H9 (cell line): ENCODE measurements around the gene CXCL3. TPM values are rescaled to one million over a fixed set of nuclear protein-coding genes. Genes with fewer than 3 reads are reported as not detected.

Source experiments
- DNase-seq: peaks from one replicate; pipeline ENCODE4 v3.0.0-alpha.2; 2017
- H2AFZ ChIP-seq: one replicate; pipeline ENCODE4 v1.6.1; 2013; ENCODE audit warnings: mild to moderate bottlenecking, low read length, control low read depth, moderate library complexity
- H2AK5ac ChIP-seq: 2 replicates; pipeline ENCODE4 v1.6.1; 2013; ENCODE audit warnings: low read length, control low read depth, mixed read lengths; ENCODE audit not compliant: insufficient read length
- H2BK120ac ChIP-seq: one replicate; pipeline ENCODE4 v1.6.1; 2013; ENCODE audit warnings: low read depth, mild to moderate bottlenecking, low read length, control low read depth, inconsistent platforms; ENCODE audit not compliant: poor library complexity, severe bottlenecking
- H2BK12ac ChIP-seq: 2 replicates; pipeline ENCODE4 v1.6.1; 2013; ENCODE audit warnings: low read length, control low read depth, mixed read lengths, low read depth; ENCODE audit not compliant: insufficient read length
- H2BK15ac ChIP-seq: 2 replicates; pipeline ENCODE4 v1.6.1; 2013; ENCODE audit warnings: low read depth, low read length, control low read depth
- H2BK20ac ChIP-seq: one replicate; pipeline ENCODE4 v1.6.1; 2013; ENCODE audit warnings: low read depth, mild to moderate bottlenecking, low read length, control low read depth, inconsistent platforms; ENCODE audit not compliant: poor library complexity, severe bottlenecking
- H2BK5ac ChIP-seq: 2 replicates; pipeline ENCODE4 v1.6.1; 2013; ENCODE audit warnings: low read length, control low read depth, mixed read lengths; ENCODE audit not compliant: insufficient read length
- H3K14ac ChIP-seq: 2 replicates; pipeline ENCODE4 v1.6.1; 2013; ENCODE audit warnings: low read length, control low read depth; ENCODE audit not compliant: insufficient read depth
- H3K18ac ChIP-seq: 2 replicates; pipeline ENCODE4 v1.6.1; 2013; ENCODE audit warnings: low read depth, mild to moderate bottlenecking, mixed read lengths, low read length, control low read depth; ENCODE audit not compliant: insufficient read length
- H3K23ac ChIP-seq: 2 replicates; pipeline ENCODE4 v1.6.1; 2013; ENCODE audit warnings: low read length, control low read depth, mixed read lengths, low read depth; ENCODE audit not compliant: insufficient read length
- H3K23me2 ChIP-seq: 2 replicates; pipeline ENCODE4 v1.6.1; 2013; ENCODE audit warnings: low read depth, mild to moderate bottlenecking, mixed read lengths, low read length, control low read depth; ENCODE audit not compliant: insufficient read length, poor library complexity, severe bottlenecking
- H3K27ac ChIP-seq: 2 replicates; pipeline ENCODE4 v1.5.1; 2013; ENCODE audit warnings: low read length, control low read depth, mixed read lengths, low read depth; ENCODE audit not compliant: insufficient read length
- H3K27me3 ChIP-seq: 2 replicates; pipeline ENCODE4 v1.6.1; 2013; ENCODE audit warnings: low read length, control low read depth, inconsistent platforms; ENCODE audit not compliant: insufficient read depth
- H3K4ac ChIP-seq: 2 replicates; pipeline ENCODE4 v1.6.1; 2013; ENCODE audit warnings: low read depth, mild to moderate bottlenecking, control low read depth, inconsistent platforms, low read length, moderate library complexity
- H3K4me1 ChIP-seq: 2 replicates; pipeline ENCODE4 v1.6.1; 2013; ENCODE audit warnings: low read length, control low read depth, inconsistent platforms; ENCODE audit not compliant: insufficient read depth
- H3K4me2 ChIP-seq: 2 replicates; pipeline ENCODE4 v1.6.1; 2013; ENCODE audit warnings: low read length, control low read depth, mixed read lengths; ENCODE audit not compliant: insufficient read length, insufficient read depth
- H3K56ac ChIP-seq: 2 replicates; pipeline ENCODE4 v1.6.1; 2013; ENCODE audit warnings: low read depth, mild to moderate bottlenecking, mixed read lengths, low read length, control low read depth; ENCODE audit not compliant: insufficient read length
- H3K79me1 ChIP-seq: 2 replicates; pipeline ENCODE4 v1.6.1; 2013; ENCODE audit warnings: low read depth, mild to moderate bottlenecking, moderate library complexity, low read length, control low read depth, inconsistent platforms; ENCODE audit not compliant: insufficient read depth, poor library complexity, severe bottlenecking
- H3K79me2 ChIP-seq: 2 replicates; pipeline ENCODE4 v1.6.1; 2013; ENCODE audit warnings: low read length, control low read depth, inconsistent platforms; ENCODE audit not compliant: insufficient read depth
- H3K9ac ChIP-seq: 2 replicates; pipeline ENCODE4 v1.6.1; 2013; ENCODE audit warnings: low read length, control low read depth, mixed read lengths; ENCODE audit not compliant: insufficient read length; ENCODE audit errors: extremely low read depth
- H3K9me3 ChIP-seq: one replicate; pipeline ENCODE4 v1.6.1; 2013; ENCODE audit warnings: low read depth, low read length, inconsistent platforms; ENCODE audit not compliant: control insufficient read depth
- H3T11ph ChIP-seq: one replicate; pipeline ENCODE4 v1.6.1; 2013; ENCODE audit warnings: mild to moderate bottlenecking, low read length, control low read depth, inconsistent platforms
- H4K20me1 ChIP-seq: one replicate; pipeline ENCODE4 v1.6.1; 2013; ENCODE audit not compliant: control insufficient read depth, insufficient read length, insufficient read depth
- H4K5ac ChIP-seq: 2 replicates; pipeline ENCODE4 v1.6.1; 2013; ENCODE audit warnings: low read depth, mild to moderate bottlenecking, mixed read lengths, low read length, control low read depth; ENCODE audit not compliant: insufficient read length
- H4K8ac ChIP-seq: replicated peaks from 2 replicates; pipeline ENCODE4 v1.6.1; 2013; ENCODE audit warnings: low read length, control low read depth, mixed read lengths, low read depth; ENCODE audit not compliant: insufficient read length
- H4K91ac ChIP-seq: 2 replicates; pipeline ENCODE4 v1.6.1; 2013; ENCODE audit warnings: low read depth, mild to moderate bottlenecking, moderate library complexity, mixed read lengths, low read length, control low read depth; ENCODE audit not compliant: insufficient read length
- H3K27ac Mint-ChIP-seq, 3 experiments: 2 replicates in 2 of 3; 3 replicates in 1 of 3; pipeline ENCODE4 v1.8.0; 2020 to 2021; ENCODE audit warnings: mixed read lengths in 3 of 3, mild to moderate bottlenecking in 1 of 3, moderate library complexity in 1 of 3
- H3K27me3 Mint-ChIP-seq: 2 replicates; pipeline ENCODE4 v1.8.0; 2021; ENCODE audit warnings: low read depth, mild to moderate bottlenecking, moderate library complexity, mixed read lengths
- H3K36me3 Mint-ChIP-seq, 3 experiments: 2 replicates in 2 of 3; 3 replicates in 1 of 3; pipeline ENCODE4 v1.8.0; 2020 to 2021; ENCODE audit warnings: low read depth in 3 of 3, mixed read lengths in 3 of 3; ENCODE audit not compliant: insufficient read depth in 1 of 3
- H3K4me1 Mint-ChIP-seq, 2 experiments: 2 replicates each; pipeline ENCODE4 v1.8.0; 2020; ENCODE audit warnings: mixed read lengths in 2 of 2
- H3K4me3 Mint-ChIP-seq, 2 experiments: 2 replicates in 1 of 2; 3 replicates in 1 of 2; pipeline ENCODE4 v1.8.0; 2020 to 2021; ENCODE audit warnings: mild to moderate bottlenecking in 2 of 2, mixed read lengths in 2 of 2, moderate library complexity in 1 of 2
- H3K9me3 Mint-ChIP-seq, 2 experiments: 2 replicates in 1 of 2; 3 replicates in 1 of 2; pipeline ENCODE4 v1.8.0; 2020; ENCODE audit warnings: mild to moderate bottlenecking in 2 of 2, mixed read lengths in 2 of 2, moderate library complexity in 1 of 2
- CTCF ChIP-seq: fragments of 200-600 bp; sonication (generic); conservative IDR thresholded peaks from 3 replicates; pipeline ENCODE4 v1.8.0; 2021; ENCODE audit warnings: antibody characterized with exemption, mild to moderate bottlenecking
- WGBS: extraction: QIAGEN DNeasy Blood & Tissue Kit; methylation state at CpG from one replicate; pipeline ENCODE4 v1.1.7; 2013; ENCODE audit warnings: missing lambda C conversion rate, low lambda C conversion rate, mixed read lengths; ENCODE audit not compliant: insufficient read length; ENCODE audit errors: extremely low coverage; 5-methylcytosine and 5-hydroxymethylcytosine counted together
- total RNA-seq: library from RNA; stranded (reverse); gene quantifications from 2 replicates; pipeline ENCODE4 v1.2.1, GENCODE V29; 2021

The CXCL3 gene
- total RNA-seq, 1 experiment from 2014 or later: 3.7 TPM

DNA sequence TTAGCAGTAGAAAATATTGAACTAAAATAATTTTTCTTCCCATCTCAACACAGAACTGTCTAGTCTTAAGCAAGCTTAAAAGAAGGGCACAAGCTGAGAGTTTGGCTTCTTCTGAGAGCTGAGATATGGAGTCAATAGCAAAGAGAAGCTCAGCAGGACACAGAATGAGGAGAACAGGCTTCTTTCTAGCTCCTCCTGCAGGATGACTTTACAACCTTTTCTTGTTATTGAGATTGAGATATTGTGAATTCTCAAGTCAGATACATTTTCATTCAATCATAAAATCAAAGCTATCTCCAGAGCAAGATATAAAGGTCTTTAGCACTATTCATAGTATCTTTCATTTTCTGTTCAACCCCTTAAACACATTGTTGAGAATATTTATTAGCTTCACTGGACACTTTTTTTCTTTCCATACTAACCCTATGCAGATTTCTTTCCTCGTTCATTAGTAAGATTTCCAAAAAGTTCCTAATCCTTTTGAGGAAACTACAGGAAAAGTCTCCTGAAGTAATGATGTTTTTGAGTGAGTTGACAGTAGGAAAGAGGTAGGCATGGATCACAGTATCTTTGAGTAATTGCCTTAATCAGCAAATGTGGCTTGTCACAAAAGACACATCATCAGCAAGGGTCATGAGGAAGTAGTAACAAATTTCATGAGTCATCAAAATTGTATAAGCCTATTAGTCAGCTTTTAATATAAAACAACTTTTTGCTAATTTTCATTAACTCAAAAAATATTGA is 17.8 kb upstream of the CXCL3 start:
- H3K9me3 Mint-ChIP-seq: peaks cover under 1 to 5% of the 10 kb centered on the region in 2 experiments; a peak in 2 of 5 replicates
- Histone ChIP-seq H3T11ph (no peak overlapping the region), H2AK5ac (no peak overlapping the region), H2AFZ (no peak overlapping the region), H4K20me1 (no peaks in the 10 kb centered on the region), H3K56ac (no peak overlapping the region), H4K5ac (no peak overlapping the region), H3K79me2 (no peaks in the 10 kb centered on the region), H3K79me1 (no peaks in the 10 kb centered on the region), H2BK15ac (no peak overlapping the region), H3K4ac (no peak overlapping the region), H3K14ac (no peak overlapping the region), H2BK5ac (no peak overlapping the region), H3K4me2 (no peak overlapping the region), H3K18ac (no peak overlapping the region), H2BK12ac (no peak overlapping the region), H3K23ac (no peak overlapping the region), H3K27me3 (no peaks in the 10 kb centered on the region), H2BK120ac (no peak overlapping the region), H3K27ac (no peak overlapping the region), H3K9ac (no peak overlapping the region), H4K8ac (no peak overlapping the region), H2BK20ac (no peak overlapping the region), H4K91ac (no peak overlapping the region), H3K4me1 (no peaks in the 10 kb centered on the region), H3K23me2 (no peaks in the 10 kb centered on the region), H3K9me3 (no peaks in the 10 kb centered on the region)
- no peak overlapping the region for H3K4me3 Mint-ChIP-seq
- H3K4me1 Mint-ChIP-seq: peaks cover 16 to 20% of the 10 kb centered on the region in 2 experiments
- H3K27me3 Mint-ChIP-seq: peaks cover 3% of the 10 kb centered on the region; the same call in 1 of the 2 replicates
- no CpG with 5 or more reads among the region's 1 CpG for WGBS
- no peak overlapping the region for H3K27ac Mint-ChIP-seq
- DNase-seq: no peak
- peak; percentile 37; the same call in 1 of the 3 replicates for TF ChIP-seq CTCF
- H3K36me3 Mint-ChIP-seq: peaks cover 0 to 1% (median under 1%) of the 10 kb centered on the region in 3 experiments; a peak in 2 of 7 replicates
